Measurements from ENCODE around the gene ATP8A2.

Gene ATP8A2

DNA sequence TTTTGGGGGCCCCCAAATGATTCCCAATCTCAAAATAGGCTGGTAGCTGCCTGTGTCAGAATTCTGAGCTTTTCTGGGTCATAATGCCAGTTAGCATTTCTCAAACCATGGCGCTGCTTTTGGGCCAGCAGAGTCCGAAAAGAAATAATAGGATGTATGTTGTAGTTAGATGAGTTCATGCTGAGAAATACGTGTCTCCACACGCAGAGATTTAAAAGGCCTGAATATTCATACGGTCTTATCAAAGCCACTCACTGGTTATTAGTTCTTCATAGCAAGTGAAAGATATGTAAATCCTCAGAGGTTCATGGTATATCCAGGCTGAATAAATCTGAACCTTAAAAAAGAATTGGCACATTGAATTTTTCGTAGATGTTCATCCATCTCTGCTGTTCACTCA is 555.6 kb downstream of the ATP8A2 start:
- no peaks in the 10 kb centered on the region for H3K36me3 ChIP-seq (ENCODE audit: control insufficient read depth, insufficient read depth, low read length)
- no peak for DNase-seq (ENCODE audit: extremely low read depth, insufficient read length)
- TF ChIP-seq, protein P1, sequence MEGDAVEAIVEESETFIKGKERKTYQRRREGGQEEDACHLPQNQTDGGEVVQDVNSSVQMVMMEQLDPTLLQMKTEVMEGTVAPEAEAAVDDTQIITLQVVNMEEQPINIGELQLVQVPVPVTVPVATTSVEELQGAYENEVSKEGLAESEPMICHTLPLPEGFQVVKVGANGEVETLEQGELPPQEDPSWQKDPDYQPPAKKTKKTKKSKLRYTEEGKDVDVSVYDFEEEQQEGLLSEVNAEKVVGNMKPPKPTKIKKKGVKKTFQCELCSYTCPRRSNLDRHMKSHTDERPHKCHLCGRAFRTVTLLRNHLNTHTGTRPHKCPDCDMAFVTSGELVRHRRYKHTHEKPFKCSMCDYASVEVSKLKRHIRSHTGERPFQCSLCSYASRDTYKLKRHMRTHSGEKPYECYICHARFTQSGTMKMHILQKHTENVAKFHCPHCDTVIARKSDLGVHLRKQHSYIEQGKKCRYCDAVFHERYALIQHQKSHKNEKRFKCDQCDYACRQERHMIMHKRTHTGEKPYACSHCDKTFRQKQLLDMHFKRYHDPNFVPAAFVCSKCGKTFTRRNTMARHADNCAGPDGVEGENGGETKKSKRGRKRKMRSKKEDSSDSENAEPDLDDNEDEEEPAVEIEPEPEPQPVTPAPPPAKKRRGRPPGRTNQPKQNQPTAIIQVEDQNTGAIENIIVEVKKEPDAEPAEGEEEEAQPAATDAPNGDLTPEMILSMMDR (IDR thresholded peaks at IDR 0.05; ENCODE audit: insufficient read depth, low read length, poor library complexity, severe bottlenecking), result no peak
- H3K4me3 ChIP-seq (replicated peaks; ENCODE audit: low read depth, low read length), result no peak overlapping the region
- no peaks in the 10 kb centered on the region; the same call in 1 of the 2 replicates for H3K27me3 ChIP-seq (replicated peaks; ENCODE audit: control insufficient read depth, insufficient read depth, low read length)

DNA sequence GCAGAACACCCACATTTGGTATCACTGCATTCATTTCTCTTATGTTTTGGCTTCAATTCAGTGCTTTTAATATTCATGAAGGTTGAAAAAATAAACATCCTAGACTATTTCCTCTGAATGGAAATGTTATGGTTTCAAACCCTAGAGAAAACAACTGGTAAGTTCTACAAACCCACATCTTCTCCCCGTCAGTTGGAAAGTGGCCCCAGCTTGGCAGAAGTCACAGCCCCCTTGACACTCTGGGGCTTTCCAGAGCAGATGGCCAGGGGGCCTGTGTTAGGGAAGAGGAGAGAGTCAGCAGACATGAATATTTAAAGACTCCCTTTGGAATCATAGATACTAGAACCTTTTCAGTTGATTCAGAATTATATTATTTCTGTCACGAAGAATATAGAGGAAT is 556.2 kb downstream of the ATP8A2 start:
- TF ChIP-seq, protein P1 (IDR thresholded peaks at IDR 0.05; ENCODE audit: insufficient read depth, low read length, poor library complexity, severe bottlenecking), result no peak
- no peak overlapping the region for H3K4me3 ChIP-seq (replicated peaks; ENCODE audit: low read depth, low read length)
- H3K27me3 ChIP-seq (replicated peaks; ENCODE audit: control insufficient read depth, insufficient read depth, low read length), result no peaks in the 10 kb centered on the region; the same call in 1 of the 2 replicates
- DNase-seq (ENCODE audit: extremely low read depth, insufficient read length), result no peak
- no peaks in the 10 kb centered on the region for H3K36me3 ChIP-seq (ENCODE audit: control insufficient read depth, insufficient read depth, low read length)

DNA sequence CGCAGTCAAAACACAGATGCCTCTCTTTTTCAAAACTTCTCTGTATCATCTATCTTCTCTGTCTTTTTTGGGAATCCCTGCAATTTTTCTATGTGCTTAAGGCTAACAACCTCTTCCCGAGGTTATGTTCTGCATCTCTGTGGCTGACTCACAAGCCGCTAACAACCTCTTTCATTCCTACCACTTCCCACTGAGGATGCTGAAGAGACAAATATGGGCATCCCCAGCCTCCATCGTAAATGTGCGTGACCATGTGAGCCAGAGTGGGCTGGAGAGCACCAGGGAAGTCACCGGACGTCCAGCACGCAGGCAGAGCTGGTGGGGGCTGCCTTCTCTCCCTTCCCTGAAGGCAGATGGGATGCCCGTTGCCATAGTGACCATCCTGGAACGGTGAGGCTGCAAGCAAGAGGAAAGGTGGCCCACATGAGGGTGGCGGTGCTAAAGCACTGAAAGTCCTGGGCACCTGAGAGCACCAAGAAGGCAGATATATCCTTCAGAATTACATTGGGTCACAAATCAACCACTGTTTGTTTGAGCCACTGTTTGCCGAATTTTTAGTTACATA is 557.2 kb downstream of the ATP8A2 start:
- Histone ChIP-seq H3K4me3 (replicated peaks; ENCODE audit: low read depth, low read length) (no peak overlapping the region), H3K27me3 (replicated peaks; ENCODE audit: control insufficient read depth, insufficient read depth, low read length) (no peaks in the 10 kb centered on the region; the same call in 1 of the 2 replicates), H3K36me3 (ENCODE audit: control insufficient read depth, insufficient read depth, low read length) (no peaks in the 10 kb centered on the region)
- TF ChIP-seq, protein P1 (IDR thresholded peaks at IDR 0.05; ENCODE audit: insufficient read depth, low read length, poor library complexity, severe bottlenecking), result no peak
- DNase-seq (ENCODE audit: extremely low read depth, insufficient read length), result no peak

DNA sequence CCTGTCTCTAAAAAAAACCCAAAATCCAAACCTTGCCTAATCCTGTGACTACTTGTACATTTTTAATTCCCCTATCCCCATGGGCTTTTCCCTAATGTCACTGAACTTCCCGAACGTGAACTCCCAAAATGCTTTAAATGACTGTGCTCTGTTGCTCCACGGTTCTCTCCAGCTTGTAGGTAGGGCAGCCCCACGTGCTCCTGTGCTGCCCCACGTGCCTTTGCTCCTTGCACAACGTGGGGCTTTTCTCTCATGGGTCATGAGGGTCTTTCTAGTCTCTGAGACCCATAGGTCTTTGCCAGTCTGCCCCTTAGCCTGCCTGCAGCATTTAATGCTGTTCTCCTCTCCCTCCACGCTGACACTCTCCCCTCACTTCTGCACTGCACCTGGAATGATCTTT is 558.0 kb downstream of the ATP8A2 start:
- Histone ChIP-seq H3K4me3 (replicated peaks; ENCODE audit: low read depth, low read length) (no peak overlapping the region), H3K36me3 (ENCODE audit: control insufficient read depth, insufficient read depth, low read length) (no peaks in the 10 kb centered on the region), H3K27me3 (replicated peaks; ENCODE audit: control insufficient read depth, insufficient read depth, low read length) (no peaks in the 10 kb centered on the region; the same call in 1 of the 2 replicates)
- TF ChIP-seq, protein P1 (IDR thresholded peaks at IDR 0.05; ENCODE audit: insufficient read depth, low read length, poor library complexity, severe bottlenecking), result no peak
- no peak for DNase-seq (ENCODE audit: extremely low read depth, insufficient read length)

DNA sequence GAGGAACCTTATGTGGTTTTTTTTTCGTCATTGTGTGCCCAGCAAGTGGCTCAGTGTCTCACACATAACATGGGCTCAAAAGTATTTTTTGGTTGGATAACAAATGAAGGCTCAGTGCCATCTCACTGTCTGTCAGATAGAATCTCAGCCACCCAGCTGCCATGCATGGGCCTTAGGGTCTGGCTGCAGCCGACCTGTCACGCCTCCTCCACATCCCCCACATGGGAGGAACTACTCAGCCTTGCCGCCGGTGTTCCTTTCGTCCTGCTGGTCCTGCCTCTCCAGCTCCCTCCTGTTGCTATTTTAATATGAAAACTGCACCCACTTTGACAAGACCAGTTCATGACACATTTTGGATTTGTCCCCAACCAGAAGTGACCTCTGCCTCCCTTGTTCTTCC is 558.9 kb downstream of the ATP8A2 start:
- Histone ChIP-seq H3K36me3 (ENCODE audit: control insufficient read depth, insufficient read depth, low read length) (no peaks in the 10 kb centered on the region), H3K4me3 (replicated peaks; ENCODE audit: low read depth, low read length) (no peak overlapping the region), H3K27me3 (replicated peaks; ENCODE audit: control insufficient read depth, insufficient read depth, low read length) (no peaks in the 10 kb centered on the region; the same call in 1 of the 2 replicates)
- DNase-seq (ENCODE audit: extremely low read depth, insufficient read length), result no peak
- TF ChIP-seq, protein P1 (IDR thresholded peaks at IDR 0.05; ENCODE audit: insufficient read depth, low read length, poor library complexity, severe bottlenecking), result no peak

DNA sequence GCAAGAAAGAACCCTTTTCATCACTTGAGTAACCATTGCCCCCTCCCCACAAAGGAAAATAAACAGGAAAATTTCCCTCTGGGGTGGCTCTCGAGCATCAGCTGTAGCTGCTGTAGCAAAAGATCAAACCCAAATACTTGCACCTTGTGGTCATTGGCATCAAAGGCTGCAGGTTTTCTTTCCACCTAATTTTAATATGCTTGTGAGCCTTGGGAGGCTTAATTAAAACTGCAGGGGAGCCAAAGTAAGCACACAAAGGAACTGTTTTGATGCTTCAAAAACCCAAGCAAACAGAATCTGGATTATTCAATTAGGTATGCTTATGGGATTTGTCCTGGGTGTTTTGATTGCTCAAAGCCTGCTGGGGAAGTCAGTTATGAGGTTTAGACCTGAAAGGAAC is 560.6 kb downstream of the ATP8A2 start:
- Histone ChIP-seq H3K36me3 (ENCODE audit: control insufficient read depth, insufficient read depth, low read length) (no peaks in the 10 kb centered on the region), H3K4me3 (replicated peaks; ENCODE audit: low read depth, low read length) (no peak overlapping the region), H3K27me3 (replicated peaks; ENCODE audit: control insufficient read depth, insufficient read depth, low read length) (no peaks in the 10 kb centered on the region)
- no peak for DNase-seq (ENCODE audit: extremely low read depth, insufficient read length)
- TF ChIP-seq, protein P1 (IDR thresholded peaks at IDR 0.05; ENCODE audit: insufficient read depth, low read length, poor library complexity, severe bottlenecking), result no peak

Measured in GM06990 (cell line).